ENCODE data around the gene ZNF618. TPM values are rescaled to one million over a fixed set of nuclear protein-coding genes. Genes with fewer than 3 reads are reported as not detected.

Gene ZNF618
- total RNA-seq, 1 experiment from 2014 or later, result 1.8 TPM

DNA sequence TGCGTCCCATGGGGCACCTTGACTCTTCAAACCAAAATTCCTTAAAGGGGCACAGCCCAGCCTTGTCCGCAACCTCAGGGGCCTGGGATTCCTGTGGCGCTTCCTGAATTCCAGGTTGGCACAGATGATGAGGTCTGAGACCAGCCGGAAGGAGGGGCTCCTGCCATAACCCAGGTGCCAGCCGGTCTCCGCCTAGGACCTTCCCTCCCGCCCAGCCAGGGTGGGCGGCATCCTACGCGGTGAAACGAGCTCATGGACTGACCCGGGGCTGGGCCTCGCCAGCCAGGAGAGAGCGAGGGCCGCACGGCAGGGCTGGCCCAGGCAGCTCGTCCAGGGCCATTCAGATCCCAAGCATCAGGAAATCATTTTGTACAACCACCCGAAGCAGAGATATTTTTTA lies 179.0 kb downstream of the ZNF618 start:
- BruUV-seq (replicated peaks), result no TSS peak
- intact Hi-C loops (cut with micrococcal nuclease; ENCODE audit: unreplicated experiment) (no loop called here), in situ Hi-C loops (cut with HindIII; ENCODE audit: low pct_unique_long_range_greater_than_20kb, low sequenced_read_pairs) (no loop called here)
- ChIA-PET POLR2A (no interaction called here), CTCF (no interaction called here)
- no peaks in the 10 kb centered on the region for H3K4me1 ChIP-seq (ENCODE audit: control insufficient read depth, insufficient read depth, low read length)
- TF ChIP-seq SIN3A (IDR thresholded peaks at IDR 0.05; ENCODE audit: borderline replicate concordance, insufficient read depth, low read depth, low read length) (no peak), POLR2AphosphoS5 (IDR thresholded peaks at IDR 0.05; ENCODE audit: low read depth, low read length) (no peak), TCF7L2 (IDR thresholded peaks at IDR 0.05; ENCODE audit: low read depth, low read length) (no peak)
- TF ChIP-seq, protein P1, sequence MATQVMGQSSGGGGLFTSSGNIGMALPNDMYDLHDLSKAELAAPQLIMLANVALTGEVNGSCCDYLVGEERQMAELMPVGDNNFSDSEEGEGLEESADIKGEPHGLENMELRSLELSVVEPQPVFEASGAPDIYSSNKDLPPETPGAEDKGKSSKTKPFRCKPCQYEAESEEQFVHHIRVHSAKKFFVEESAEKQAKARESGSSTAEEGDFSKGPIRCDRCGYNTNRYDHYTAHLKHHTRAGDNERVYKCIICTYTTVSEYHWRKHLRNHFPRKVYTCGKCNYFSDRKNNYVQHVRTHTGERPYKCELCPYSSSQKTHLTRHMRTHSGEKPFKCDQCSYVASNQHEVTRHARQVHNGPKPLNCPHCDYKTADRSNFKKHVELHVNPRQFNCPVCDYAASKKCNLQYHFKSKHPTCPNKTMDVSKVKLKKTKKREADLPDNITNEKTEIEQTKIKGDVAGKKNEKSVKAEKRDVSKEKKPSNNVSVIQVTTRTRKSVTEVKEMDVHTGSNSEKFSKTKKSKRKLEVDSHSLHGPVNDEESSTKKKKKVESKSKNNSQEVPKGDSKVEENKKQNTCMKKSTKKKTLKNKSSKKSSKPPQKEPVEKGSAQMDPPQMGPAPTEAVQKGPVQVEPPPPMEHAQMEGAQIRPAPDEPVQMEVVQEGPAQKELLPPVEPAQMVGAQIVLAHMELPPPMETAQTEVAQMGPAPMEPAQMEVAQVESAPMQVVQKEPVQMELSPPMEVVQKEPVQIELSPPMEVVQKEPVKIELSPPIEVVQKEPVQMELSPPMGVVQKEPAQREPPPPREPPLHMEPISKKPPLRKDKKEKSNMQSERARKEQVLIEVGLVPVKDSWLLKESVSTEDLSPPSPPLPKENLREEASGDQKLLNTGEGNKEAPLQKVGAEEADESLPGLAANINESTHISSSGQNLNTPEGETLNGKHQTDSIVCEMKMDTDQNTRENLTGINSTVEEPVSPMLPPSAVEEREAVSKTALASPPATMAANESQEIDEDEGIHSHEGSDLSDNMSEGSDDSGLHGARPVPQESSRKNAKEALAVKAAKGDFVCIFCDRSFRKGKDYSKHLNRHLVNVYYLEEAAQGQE (IDR thresholded peaks at IDR 0.05; ENCODE audit: insufficient read depth in 1 of 2, low read depth in 2 of 2, low read length in 1 of 2), result no peak
- TF ChIP-seq, protein P2, sequence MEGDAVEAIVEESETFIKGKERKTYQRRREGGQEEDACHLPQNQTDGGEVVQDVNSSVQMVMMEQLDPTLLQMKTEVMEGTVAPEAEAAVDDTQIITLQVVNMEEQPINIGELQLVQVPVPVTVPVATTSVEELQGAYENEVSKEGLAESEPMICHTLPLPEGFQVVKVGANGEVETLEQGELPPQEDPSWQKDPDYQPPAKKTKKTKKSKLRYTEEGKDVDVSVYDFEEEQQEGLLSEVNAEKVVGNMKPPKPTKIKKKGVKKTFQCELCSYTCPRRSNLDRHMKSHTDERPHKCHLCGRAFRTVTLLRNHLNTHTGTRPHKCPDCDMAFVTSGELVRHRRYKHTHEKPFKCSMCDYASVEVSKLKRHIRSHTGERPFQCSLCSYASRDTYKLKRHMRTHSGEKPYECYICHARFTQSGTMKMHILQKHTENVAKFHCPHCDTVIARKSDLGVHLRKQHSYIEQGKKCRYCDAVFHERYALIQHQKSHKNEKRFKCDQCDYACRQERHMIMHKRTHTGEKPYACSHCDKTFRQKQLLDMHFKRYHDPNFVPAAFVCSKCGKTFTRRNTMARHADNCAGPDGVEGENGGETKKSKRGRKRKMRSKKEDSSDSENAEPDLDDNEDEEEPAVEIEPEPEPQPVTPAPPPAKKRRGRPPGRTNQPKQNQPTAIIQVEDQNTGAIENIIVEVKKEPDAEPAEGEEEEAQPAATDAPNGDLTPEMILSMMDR (IDR thresholded peaks at IDR 0.05), result no peak
- H3K9me3 ChIP-seq (ENCODE audit: control insufficient read depth, insufficient read depth, low read depth, low read length), result no peaks in the 10 kb centered on the region
- H3K36me3 ChIP-seq (ENCODE audit: control insufficient read depth, insufficient read depth, low read length), result no peaks in the 10 kb centered on the region
- no peaks in the 10 kb centered on the region for H3K27me3 ChIP-seq (ENCODE audit: control insufficient read depth, insufficient read depth, low read length)
- no peak overlapping the region for H3K27ac ChIP-seq (ENCODE audit: low read length)
- no peak overlapping the region for H3K4me3 ChIP-seq (ENCODE audit: low read depth in 2 of 2, low read length in 2 of 2)
- no peak for ATAC-seq
- no peak for DNase-seq (ENCODE audit: low read depth, low spot score)

DNA sequence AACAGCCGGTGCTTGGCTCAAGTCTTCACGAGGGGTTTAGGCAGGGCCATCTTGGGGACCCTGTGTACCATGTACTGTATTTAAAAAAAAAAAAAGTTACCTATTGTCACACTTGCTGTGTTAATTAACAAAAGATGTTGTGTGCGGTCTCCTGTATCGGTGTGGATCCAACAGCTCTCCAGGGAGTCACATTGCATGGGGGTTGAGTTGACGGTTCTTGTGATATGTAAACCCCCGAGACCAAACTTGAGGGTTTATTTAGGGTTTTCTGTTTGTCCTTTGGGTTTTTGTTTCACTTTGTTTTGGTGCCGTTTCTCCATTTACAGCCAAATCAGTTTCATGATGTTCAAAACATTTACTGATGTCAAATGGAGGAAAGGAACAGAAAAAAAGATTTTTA lies 179.8 kb downstream of the ZNF618 start:
- Histone ChIP-seq H3K9me3 (ENCODE audit: control insufficient read depth, insufficient read depth, low read depth, low read length) (no peaks in the 10 kb centered on the region), H3K36me3 (ENCODE audit: control insufficient read depth, insufficient read depth, low read length) (no peaks in the 10 kb centered on the region), H3K27ac (ENCODE audit: low read length) (no peak overlapping the region), H3K4me1 (ENCODE audit: control insufficient read depth, insufficient read depth, low read length) (no peaks in the 10 kb centered on the region), H3K27me3 (ENCODE audit: control insufficient read depth, insufficient read depth, low read length) (no peaks in the 10 kb centered on the region), H3K4me3 (ENCODE audit: low read depth in 2 of 2, low read length in 2 of 2) (no peak overlapping the region)
- CTCF ChIA-PET, result no interaction called here
- in situ Hi-C loops (cut with HindIII; ENCODE audit: low pct_unique_long_range_greater_than_20kb, low sequenced_read_pairs), result no loop called here
- BruUV-seq (replicated peaks), result no TSS peak
- DNase-seq (ENCODE audit: low read depth, low spot score) (no peak), ATAC-seq (no peak)
- POLR2A ChIA-PET, result no interaction called here
- intact Hi-C loops (cut with micrococcal nuclease; ENCODE audit: unreplicated experiment), result no loop called here
- TF ChIP-seq TCF7L2 (IDR thresholded peaks at IDR 0.05; ENCODE audit: low read depth, low read length), result no peak
- TF ChIP-seq, protein P1 (IDR thresholded peaks at IDR 0.05; ENCODE audit: insufficient read depth in 1 of 2, low read depth in 2 of 2, low read length in 1 of 2), result no peak
- TF ChIP-seq SIN3A (IDR thresholded peaks at IDR 0.05; ENCODE audit: borderline replicate concordance, insufficient read depth, low read depth, low read length), result no peak
- no peak for TF ChIP-seq POLR2AphosphoS5 (IDR thresholded peaks at IDR 0.05; ENCODE audit: low read depth, low read length)
- TF ChIP-seq, protein P2 (IDR thresholded peaks at IDR 0.05), result no peak

Measured in Panc1 (cell line).